ENCODE data around the gene EBF3.

Gene EBF3

GRCh38 chr10:129893104-129894089 is 70.7 kb downstream of the EBF3 start:
- TF ChIP-seq CTCF (conservative IDR thresholded peaks at IDR 0.05) = no peak
- H3K27ac ChIP-seq = no peak overlapping the region; the same call in 1 of the 2 replicates

GRCh38 chr10:129892548-129893052 is 71.5 kb downstream of the EBF3 start:
- TF ChIP-seq CTCF (conservative IDR thresholded peaks at IDR 0.05) = no peak
- no peak overlapping the region for H3K27ac ChIP-seq

- no peak overlapping the region for H3K27ac ChIP-seq
- no peak for TF ChIP-seq CTCF (conservative IDR thresholded peaks at IDR 0.05)
Observed at GRCh38 chr10:129891806-129892205, 72.3 kb downstream of the EBF3 start.

- H3K27ac ChIP-seq = no peak overlapping the region
- TF ChIP-seq CTCF (conservative IDR thresholded peaks at IDR 0.05) = no peak
Observed at GRCh38 chr10:129890170-129890569, 73.9 kb downstream of the EBF3 start.

- H3K27ac ChIP-seq = no peak overlapping the region
- peak; percentile 73 for TF ChIP-seq CTCF (conservative IDR thresholded peaks at IDR 0.05)
Observed at GRCh38 chr10:129888784-129889616, 75.1 kb downstream of the EBF3 start.

GRCh38 chr10:129887986-129888783 is 75.9 kb downstream of the EBF3 start:
- TF ChIP-seq CTCF (conservative IDR thresholded peaks at IDR 0.05) = no peak
- no peak overlapping the region for H3K27ac ChIP-seq
